ENCODE results near the gene ADGRE2. TPM values are rescaled to one million over a fixed set of nuclear protein-coding genes. Genes with fewer than 3 reads are reported as not detected.
"Not testable (repeated sequence)": the region's sequence is repeated elsewhere in the genome, so short reads cannot be mapped to it uniquely, and the experiment has no call there.

The ADGRE2 gene
- total RNA-seq, 1 donor from 2014 or later = 0.16 TPM

DNA sequence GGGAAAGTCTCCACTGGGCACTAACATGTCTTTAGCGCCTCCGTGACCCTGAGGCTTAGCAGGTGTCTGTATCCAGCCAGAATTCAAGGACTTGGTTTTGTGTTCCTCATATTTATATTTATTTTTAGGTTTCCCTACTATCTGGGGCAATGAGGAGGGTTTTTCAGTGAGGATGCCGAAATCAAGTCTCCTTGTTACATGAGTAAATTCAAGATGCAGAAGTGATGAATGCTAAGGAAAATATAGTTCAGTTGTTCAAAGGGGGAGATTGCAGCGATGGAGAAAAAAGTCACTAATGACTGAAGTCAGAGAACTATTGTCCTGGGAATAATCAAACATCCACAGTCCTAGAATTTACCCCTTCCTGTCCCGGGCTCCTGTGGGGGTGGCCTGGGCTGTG is 791 bp upstream of the ADGRE2 start:
- no peak for DNase-seq

DNA sequence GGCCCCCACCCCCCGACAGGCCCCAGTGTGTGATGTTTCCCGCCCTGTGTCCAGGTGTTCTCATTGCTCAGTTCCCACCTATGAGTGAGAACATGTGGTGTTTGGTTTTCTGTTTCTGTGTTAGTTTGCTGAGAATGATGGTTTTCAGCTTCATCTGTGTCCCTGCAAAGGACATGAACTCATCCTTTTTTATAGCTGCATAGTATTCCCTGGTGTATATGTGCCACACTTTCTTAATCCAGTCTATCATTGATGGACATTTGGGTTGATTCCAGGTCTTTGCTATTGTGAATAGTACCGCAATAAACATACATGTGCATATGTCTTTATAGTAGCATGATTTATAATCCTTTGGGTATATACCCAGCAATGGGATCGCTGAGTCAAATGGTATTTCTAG is 715 bp downstream of the ADGRE2 start:
- not testable (repeated sequence) for DNase-seq

DNA sequence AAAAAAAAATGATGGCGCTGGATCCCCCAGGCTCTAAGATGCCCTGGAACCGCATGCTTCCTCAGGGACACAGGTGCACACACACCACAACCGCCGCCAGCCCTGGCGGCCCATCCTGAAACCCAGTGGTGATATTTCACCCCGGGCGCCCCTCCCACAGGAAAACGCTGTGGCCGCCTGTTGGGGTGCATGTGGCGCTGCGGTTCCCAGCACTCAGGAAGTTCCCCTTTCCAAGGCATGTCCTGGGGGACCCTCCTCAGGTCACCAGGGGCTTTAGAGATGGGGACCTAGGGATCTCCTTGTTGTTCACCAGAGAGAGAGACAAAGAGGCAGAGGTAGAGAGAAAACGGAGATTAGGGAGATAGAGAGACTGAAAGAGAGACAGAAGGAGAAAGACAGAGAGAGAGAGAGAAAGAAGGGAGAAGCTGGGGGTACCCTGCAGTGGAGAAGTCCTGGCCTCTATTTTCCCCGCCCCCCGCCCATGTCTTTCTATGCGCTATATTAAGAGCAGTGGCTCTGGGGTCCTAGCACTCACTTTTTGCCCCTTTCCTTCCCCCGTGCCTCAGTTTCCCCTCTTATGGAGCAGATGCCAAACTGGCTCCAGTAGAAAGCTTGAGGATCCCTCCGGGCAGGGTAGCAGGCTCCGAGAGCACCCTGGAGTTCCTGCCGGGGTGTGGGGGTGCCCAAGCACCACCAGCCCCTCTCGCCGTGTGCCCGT is 2.3 kb downstream of the ADGRE2 start:
- DNase-seq = no peak

DNA sequence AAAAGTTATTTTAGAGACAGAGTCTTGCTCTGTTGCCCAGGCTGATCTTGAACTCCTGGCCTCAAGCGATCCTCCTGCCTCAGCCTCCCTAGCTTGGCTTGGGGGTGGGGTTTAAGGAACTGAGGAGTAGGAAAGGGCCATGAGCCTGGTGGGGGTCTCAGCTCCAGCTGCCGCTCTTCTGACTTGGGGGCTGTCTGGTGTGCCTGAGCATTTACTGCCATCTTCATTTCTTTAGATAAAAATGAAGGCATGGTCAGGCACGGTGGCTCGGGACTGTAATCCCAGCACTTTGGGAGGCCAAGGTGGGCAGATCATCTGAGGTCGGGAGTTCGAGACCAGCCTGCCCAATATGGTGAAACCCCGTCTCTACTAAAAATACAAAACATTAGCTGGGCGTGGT is 3.0 kb downstream of the ADGRE2 start:
- DNase-seq = not testable (repeated sequence)

DNA sequence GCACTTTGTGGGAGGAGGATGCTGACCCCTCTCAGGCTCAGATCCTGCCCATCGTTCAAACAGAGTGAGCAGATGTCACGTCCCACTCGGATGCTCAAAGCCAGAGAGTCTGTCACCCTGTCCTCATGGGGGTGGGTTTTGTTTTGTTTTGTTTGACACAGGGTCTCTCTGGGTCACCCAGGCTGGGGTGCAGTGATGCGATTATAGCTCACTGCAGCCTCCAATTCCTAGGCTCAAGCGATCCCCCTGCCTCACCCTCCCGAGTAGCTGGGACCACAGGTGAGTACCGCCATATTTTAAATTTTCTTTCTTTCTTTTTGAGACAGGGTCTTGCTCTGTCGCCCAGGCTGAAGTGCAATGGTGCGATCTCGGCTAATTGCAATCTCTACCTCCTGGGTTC is 4.0 kb downstream of the ADGRE2 start:
- DNase-seq = no peak

DNA sequence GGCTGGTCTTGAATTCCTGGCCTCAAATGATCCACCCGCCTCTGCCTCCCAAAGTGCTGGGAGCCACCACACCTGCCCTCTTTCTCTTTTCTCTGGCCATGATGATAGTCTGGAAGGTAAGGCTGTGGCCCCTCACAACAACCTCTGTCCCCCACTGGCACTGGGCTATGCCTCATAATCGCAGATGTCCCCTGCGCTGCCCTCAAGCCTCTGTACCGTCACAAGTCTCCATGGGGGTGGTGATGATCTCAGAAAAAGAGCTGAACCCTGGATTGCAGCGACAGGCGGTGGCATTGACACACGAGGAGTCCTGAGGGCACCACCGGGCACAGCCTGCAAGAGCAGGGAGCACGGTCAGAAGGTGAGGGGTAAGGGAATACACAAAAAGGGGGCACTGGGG is 4.6 kb downstream of the ADGRE2 start:
- DNase-seq = not testable (repeated sequence)

DNA sequence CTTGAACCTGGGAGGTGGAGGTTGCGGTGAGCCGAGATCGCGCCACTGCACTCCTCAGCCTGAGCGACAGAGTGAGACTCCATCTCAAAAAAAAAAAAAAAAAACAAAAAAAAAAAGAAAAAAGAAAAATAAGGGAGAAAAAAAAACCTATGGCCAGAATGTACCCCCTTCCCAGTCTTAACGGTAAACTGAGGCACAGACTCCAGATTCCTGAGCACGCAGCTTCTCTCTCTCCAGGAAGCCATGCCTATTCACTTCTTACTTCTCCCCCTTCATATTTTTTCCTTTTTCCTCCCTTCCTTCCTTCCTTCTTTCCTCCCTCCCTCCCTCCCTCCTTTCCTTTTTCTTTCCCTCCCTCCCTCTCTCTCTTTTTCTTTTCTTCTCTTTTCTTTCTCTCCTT is 5.4 kb downstream of the ADGRE2 start:
- no peak for DNase-seq

DNA sequence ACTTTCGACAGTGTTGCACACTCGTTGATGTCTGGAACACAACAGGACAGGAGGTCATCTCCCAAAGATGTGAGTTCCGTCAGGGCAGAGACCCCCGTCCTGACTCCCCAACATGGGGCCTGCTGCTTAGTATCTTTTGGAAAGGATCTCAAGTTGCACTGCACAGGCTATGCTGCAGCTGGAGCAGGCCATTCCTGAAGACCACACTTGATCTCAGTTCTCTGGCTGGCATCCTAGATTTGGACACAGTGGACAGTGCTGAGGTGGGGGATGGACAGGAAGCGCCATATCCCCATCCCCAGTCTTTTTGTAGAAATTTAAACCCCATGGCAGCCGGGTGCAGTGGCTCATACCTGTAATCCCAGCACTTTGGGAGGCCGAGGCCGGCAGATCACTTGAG is 5.9 kb downstream of the ADGRE2 start:
- DNase-seq = no peak

DNA sequence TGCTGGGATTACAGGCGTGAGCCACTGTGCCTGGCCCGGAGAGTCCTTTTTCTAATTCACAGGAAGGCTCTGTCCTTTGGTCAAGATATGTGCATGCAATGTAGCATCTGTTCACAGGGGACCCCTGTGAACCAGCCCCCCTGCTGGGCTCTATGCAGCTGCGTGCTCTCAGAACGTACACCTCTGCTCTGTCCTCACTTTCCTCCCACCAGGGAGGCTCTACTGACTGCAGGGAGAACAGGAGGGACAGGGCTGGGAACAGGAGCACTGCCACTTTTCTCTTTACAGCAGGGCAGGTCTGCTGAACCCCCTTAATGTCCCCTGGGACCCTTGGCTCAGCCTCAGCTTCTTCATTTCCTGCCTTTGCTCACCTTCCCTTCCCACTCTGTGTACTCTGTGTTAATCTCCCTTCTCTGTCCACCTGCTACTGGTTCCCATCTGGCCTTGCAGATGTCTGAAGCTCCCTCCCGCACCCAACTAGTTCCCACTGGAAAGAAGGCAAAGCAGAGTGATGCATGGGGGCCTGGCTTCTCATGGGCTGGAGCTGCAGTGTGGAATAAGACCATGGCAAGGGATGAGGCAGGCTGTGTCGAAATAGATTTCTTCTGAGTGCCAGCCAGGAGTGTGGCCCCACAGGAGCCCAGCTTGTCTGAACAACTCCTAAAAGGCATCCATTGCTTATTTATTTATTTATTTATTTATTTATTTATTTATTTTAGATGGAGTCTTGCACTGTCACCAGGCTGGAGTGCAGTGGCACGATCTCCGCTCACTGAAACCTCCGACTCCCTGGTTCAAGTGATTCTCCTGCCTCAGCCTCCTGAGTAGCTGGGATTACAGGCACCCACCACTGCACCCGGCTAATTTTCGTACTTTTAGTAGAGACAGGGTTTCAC is 7.2 kb downstream of the ADGRE2 start:
- no peak for DNase-seq

DNA sequence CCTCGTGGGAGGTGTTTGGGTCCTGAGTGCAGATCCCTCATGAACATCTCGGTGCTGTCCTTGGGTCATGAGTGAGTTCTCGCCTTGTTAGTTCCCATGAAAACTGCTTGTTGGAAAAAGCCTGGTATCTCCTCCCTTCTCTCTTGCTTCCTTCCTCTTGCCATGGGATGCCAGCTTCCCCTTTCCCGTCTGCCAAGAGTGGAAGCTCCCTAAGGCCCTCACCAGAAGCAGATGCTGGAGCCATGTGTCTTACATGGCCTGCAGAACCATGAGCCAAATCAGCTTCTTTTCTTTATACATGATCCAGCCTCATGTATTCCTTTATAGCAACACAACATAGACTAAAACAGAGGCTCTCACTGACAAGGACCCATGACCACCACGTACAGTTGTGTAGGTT is 8.2 kb downstream of the ADGRE2 start:
- no peak for DNase-seq

DNA sequence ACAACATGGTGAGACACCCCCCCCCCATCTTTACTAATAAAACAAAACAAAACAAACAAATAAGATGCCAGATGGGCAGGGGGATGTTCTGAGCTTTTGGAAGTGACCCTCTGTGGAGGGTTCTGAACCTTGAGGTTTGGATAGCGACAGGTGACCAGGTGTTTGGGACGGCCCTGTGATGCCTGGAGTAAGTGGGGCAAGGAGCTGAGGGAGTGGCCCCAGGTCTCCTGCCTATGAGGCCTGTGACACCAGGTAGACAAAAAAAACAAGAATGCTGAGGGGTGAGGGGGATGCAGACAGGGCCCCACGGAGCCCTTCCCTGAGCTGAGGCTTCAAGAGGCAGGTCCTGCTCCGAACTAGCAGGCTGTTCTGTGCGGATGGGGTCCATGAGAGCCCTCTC is 9.2 kb downstream of the ADGRE2 start:
- DNase-seq = no peak

DNA sequence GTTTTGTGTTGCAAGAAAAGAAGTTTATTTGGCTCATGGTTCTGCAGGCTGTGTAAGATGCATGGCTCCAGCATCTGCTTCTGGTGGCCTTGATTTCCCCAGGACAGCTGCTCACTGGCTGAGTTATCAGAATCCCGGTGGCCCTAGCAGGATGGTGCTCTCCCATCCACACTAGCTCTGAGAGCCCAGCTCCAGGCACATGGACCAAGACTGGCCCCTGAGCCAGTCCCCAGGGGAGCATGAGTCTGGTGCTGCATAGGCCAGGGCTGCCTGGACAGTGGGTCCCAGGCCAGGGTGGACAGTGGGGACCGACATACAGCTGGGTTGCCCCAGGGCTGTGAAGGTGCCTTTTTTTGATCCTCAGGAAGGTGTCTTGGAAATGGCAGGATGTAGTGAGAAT is 10.4 kb downstream of the ADGRE2 start:
- DNase-seq = no peak

DNA sequence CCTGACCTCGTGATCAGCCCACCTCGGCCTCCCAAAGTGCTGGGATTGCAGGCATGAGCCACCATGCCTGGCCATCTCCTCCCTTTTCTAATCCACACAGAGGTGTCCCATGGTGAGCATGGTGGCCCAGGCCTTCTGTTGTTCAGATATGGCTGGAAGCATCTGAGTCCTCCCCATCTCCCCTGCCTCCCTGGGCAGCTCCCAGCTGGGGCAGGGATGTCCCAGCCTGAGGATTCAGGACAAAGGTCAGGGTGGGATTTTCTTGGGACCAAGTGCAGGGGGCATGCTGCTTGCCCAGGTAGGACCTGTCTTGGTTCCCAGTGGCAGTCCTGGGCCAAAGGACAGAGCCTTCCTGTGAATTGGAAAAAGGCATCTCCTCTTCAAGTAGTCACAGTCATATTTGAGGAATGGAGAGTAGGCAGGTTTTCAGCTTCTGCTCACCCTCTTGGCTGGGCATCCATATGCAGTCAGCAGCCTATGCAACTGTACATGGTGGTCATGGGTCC is 10.8 kb downstream of the ADGRE2 start:
- DNase-seq = no peak

DNA sequence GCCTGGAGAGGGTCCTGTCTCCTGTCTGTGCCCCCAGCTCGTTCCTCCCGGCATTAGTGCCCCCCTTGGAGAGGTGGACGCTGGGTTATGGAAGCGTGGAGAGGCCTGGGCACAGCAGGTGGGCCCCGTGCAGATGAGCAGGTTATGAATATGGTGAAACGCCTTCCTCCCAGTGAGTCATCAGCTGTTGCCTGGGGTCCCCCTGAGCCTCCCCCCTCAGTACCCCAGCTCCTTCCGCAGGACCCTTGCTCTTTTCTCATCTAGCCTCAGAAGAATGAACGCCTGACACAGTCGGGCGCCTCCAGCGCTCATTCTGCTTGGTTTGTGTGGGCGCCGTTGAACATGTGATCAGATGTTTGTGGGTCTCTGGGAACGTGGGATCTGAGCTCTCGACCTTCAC is 12.5 kb downstream of the ADGRE2 start:
- DNase-seq = not testable (repeated sequence)

DNA sequence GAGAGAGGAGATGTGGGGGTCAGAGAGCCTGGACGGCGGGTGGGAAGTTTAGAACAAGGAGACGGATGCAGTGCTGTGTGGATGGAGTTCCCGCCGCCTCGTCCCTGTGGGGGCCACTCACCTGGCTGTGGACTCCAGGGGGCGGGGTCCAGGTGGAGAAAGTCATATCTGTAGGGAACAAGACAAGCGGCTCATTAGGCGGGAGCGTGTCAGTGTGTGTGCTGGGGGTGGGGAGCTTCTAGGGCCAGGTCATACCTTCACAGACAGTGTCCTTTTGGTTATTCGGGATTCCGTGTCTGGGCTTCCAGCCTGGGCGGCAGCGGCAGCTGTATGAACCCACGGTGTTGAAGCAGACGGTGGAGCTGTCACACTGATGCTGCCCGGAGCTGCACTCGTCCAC is 13.0 kb downstream of the ADGRE2 start:
- DNase-seq = not testable (repeated sequence)

DNA sequence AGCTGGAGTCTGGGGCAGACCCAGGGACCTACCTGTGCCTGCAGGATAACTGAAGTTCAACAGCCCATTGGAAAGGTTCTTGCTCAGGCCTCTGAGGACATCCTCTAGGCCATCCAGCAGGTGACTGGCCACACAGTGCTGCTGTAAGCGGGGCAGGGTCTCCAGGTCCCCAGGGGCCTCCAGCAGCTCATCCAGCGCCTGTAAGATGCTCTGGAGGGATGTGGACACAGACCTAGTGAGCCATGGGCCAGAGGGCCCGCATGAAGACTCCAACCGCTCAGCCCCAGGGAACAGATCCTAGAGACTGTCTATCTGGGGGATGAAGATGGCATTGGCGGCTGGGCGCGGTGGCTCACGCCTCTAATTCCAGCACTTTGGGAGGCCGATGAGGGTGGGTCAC is 14.0 kb downstream of the ADGRE2 start:
- DNase-seq = no peak

DNA sequence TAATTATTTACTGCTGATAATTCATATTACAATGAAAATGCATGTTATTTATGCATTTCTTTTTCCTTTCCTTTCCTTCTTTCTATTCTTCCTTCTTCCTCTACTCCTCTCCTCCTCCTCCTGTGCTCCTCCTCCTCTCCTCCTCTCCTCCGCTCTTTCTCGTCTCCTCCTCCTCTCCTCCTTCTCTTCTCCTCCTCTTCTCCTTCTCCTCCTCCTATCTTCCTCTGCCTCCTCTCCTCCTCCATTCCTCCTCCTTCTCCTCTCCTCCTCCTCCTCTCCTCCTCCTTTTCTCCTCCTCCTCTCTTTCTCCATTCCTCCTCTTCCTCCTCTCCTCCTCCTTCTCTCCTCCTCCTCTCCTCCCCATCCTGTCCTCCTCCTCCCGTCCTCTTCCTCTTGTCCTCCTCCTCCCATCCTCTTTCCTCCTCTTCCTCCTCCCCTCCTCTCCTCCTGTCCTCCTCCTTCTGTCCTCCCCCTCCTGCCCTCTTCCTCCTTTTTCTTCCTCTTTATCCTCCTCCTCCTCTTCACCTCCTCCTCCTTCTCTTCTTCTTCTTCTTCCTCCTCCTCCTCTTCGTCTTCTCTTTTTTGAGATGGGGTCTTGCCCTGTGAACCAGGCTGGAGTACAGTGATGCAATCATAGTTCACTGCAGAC is 14.7 kb downstream of the ADGRE2 start:
- no peak for DNase-seq

DNA sequence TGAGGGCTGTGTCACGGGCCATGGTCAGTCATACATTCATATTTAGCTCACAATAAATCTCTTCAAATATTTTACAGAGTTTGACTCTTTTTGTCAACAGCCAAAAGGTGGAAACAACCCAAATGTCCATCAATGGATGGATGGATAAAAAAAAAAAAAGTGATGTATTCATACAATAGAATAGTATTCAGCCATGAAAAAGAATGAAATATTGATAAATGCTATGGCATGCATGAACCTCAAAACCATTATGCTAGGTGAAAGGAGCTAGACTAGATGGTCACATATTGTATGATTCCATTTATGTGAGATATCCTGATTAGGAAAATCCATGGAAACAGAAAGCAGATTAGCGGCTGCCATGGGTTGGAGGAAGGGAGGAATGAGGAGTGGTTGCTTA is 16.2 kb downstream of the ADGRE2 start:
- DNase-seq = no peak

DNA sequence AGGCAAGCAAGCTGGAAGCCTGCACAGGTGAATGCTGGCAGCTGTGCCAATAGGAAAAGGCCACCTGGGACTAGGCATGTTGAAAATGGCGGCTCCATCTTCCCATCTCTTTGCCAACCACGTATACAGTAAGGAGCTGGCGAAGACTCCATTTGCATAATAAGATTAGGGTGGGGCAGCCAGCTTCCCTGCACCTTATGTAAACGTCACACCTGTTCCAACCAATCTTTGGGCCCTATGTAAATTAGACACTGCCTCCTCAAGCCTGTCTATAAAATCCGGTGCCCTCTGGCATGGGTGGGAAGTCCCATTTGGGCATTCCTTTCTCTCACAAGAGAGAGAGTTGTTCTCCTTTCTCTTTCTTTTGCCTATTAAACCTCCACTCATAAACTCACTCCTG is 16.8 kb downstream of the ADGRE2 start:
- DNase-seq = no peak

DNA sequence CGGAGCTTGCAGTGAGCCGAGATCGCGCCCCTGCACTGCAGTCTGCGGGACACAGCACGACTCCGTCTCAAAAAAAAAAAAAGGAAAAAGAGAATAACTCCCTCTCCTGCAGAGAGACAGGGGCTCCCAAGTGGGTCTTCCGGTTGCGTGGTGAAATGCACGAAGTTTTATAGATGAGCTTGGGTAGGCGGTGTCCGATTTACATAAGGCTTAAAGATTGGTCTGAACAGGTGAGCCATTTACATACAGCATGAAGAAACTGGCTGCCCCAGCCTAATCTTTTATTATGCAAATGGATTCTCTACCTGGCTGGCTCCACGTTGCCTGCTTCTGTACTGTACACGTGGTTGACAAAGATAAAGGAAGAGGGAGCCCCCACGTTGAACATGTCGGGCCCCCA is 19.5 kb downstream of the ADGRE2 start:
- DNase-seq = no peak

DNA sequence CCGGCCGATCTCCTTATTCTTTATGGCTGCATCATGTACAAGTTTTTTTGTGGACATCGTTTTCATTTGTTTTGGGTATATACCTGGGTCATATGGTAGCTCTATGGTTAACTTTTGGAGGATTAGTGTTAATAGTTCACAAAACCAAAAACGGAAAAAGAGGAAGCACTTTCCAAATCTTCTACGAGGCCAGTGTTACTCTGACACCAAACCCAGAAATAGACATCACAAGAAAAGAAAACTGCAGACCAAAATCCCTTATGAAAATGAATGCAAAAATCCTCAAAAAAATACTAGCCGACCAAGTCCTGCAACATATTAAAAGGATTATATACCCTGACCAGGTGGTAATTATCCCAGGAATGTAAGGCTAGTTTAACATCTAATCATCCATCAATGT is 29.8 kb downstream of the ADGRE2 start:
- DNase-seq = no peak

DNA sequence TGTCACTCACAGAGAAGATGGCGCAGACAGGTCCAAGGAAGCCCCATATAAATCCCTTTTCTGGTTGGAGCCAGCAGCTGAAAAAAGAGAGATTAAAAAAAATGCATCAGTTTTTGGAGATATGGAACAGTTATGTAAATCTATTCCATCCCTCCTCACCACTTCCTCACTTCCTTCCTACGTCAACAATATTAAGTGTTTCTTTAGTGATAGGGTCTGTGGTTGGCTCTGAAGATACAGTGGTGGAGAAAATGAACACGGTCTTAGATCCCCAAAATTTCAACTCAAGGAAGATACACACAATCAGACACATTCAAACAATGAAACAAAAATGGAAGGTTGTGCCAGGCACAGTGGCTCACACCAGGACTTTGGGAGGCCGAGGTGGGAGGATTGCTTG is 31.5 kb downstream of the ADGRE2 start:
- DNase-seq = no peak

DNA sequence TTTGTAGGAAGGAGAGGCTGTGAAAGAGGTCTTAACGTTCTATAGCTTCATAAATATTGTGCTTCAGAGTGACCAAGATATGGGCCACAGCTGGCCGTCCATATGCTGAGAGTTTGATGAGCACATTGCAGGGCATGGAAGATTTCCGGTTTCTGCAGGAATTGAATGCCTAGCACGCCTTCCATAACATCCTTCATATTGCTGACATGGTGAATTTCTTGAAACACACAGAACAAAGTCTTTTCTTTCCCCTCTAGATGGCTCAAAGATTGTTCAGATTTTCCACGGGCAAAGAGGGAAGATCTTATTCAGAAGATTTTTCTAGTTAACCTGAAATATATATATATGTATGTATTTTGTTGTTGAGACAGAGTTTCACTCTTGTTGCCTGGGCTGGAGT is 42.4 kb downstream of the ADGRE2 start:
- DNase-seq = no peak
